Activated B cell treated with CpG ODN at 0.5 μM for 24 hours (primary cell): ENCODE results near the gene ADARB1. TPM values are rescaled to one million over a fixed set of nuclear protein-coding genes. Genes with fewer than 3 reads are reported as not detected.

Experiments
- ATAC-seq: fragments of 200-7000 bp; cut with Tn5 transposase; one replicate; pipeline ENCODE4 v1.10.0; 2021; ENCODE audit warnings: low read depth, mild to moderate bottlenecking, moderate library complexity
- CTCF ChIA-PET: fragments of 350-600 bp; sonication (Branson Sonifier 250); formaldehyde crosslinking; loops from one replicate; lab custom pipeline; 2021; ENCODE audit warnings: antibody characterized with exemption; lab: Charles Lee
- POLR2A ChIA-PET: fragments of 350-600 bp; sonication (Branson Sonifier 250); formaldehyde crosslinking; loops from one replicate; lab custom pipeline; 2021; ENCODE audit warnings: antibody characterized with exemption; lab: Charles Lee
- DNase-seq: peaks from one replicate; pipeline ENCODE4 v3.0.0; 2022
- H3K27ac Mint-ChIP-seq: one replicate; pipeline ENCODE4 v1.8.0; 2020; ENCODE audit warnings: mixed read lengths
- H3K27me3 Mint-ChIP-seq: one replicate; pipeline ENCODE4 v1.8.0; 2021; ENCODE audit warnings: mixed read lengths
- H3K36me3 Mint-ChIP-seq: one replicate; pipeline ENCODE4 v1.8.0; 2021; ENCODE audit warnings: low read depth, mixed read lengths
- H3K4me1 Mint-ChIP-seq: one replicate; pipeline ENCODE4 v1.8.0; 2021; ENCODE audit warnings: mixed read lengths
- H3K4me3 Mint-ChIP-seq: one replicate; pipeline ENCODE4 v1.8.0; 2020; ENCODE audit warnings: mild to moderate bottlenecking, mixed read lengths
- H3K9me3 Mint-ChIP-seq: one replicate; pipeline ENCODE4 v1.8.0; 2020; ENCODE audit warnings: mixed read lengths
- CTCF ChIP-seq: fragments of 200-600 bp; IDR thresholded peaks from one replicate; pipeline ENCODE4 v1.8.0; 2022; ENCODE audit warnings: antibody characterized with exemption, mild to moderate bottlenecking
- intact Hi-C: fragments of 100-400 bp; cut with micrococcal nuclease; formaldehyde crosslinking; loops from one replicate; pipeline ENCODE4 v1.15.1; 2024
- total RNA-seq: library from RNA; stranded (reverse); gene quantifications from 2 replicates; pipeline ENCODE4 v1.2.3, GENCODE V29; 2022

Gene ADARB1
- total RNA-seq, 1 donor from 2014 or later, result 22.6 TPM

- H3K9me3 Mint-ChIP-seq, result no peaks in the 10 kb centered on the region
- intact Hi-C loops, result no loop called here
- no peak overlapping the region for H3K27ac Mint-ChIP-seq
- H3K36me3 Mint-ChIP-seq, result peaks cover 5% of the 10 kb centered on the region
- ChIA-PET CTCF (interaction anchor here (3.1 to 12.5 kb wide), 2 partner anchors 11 to 27 kb away, joined by 15 to 212 read pairs; no protein-coding TSS in a partner anchor), POLR2A (interaction anchor here (0.7 kb wide), 1 partner anchor 28 kb away, joined by 3 read pairs; no protein-coding TSS in a partner anchor)
- DNase-seq (no peak), ATAC-seq (no peak)
- TF ChIP-seq CTCF, result no peak
- H3K4me3 Mint-ChIP-seq, result no peak overlapping the region
- no peaks in the 10 kb centered on the region for H3K27me3 Mint-ChIP-seq
- H3K4me1 Mint-ChIP-seq, result peaks cover 86% of the 10 kb centered on the region
These were observed 26.5 kb downstream of the ADARB1 start for GRCh38 chr21:45100866-45101265.

- peak overlapping the region; percentile 10 for H3K27ac Mint-ChIP-seq
- no peak for TF ChIP-seq CTCF
- H3K36me3 Mint-ChIP-seq, result peaks cover 5% of the 10 kb centered on the region
- ATAC-seq, result no peak
- POLR2A ChIA-PET, result interaction anchor here (0.6 kb wide), 1 partner anchor 709 kb away, joined by 3 read pairs; no protein-coding TSS in a partner anchor
- no peak overlapping the region for H3K4me3 Mint-ChIP-seq
- no peak for DNase-seq
- intact Hi-C loops, result loop anchor here (1.0 kb wide), 1 partner anchor 8 kb away; no protein-coding TSS in a partner anchor
- no peaks in the 10 kb centered on the region for H3K27me3 Mint-ChIP-seq
- CTCF ChIA-PET, result interaction anchor here (0.8 to 12.5 kb wide), 7 partner anchors 10 to 159 kb away, joined by 3 to 212 read pairs (median 6); no protein-coding TSS in a partner anchor
- H3K4me1 Mint-ChIP-seq, result peaks cover 87% of the 10 kb centered on the region
- no peaks in the 10 kb centered on the region for H3K9me3 Mint-ChIP-seq
These were observed 28.1 kb downstream of the ADARB1 start for GRCh38 chr21:45102391-45102932.

GRCh38 chr21:45103971-45104520 lies 29.7 kb downstream of the ADARB1 start:
- Mint-ChIP-seq H3K9me3 (no peaks in the 10 kb centered on the region), H3K4me1 (peaks cover 87% of the 10 kb centered on the region), H3K4me3 (peak overlapping the region; percentile 72), H3K27me3 (no peaks in the 10 kb centered on the region), H3K27ac (peak overlapping the region; percentile 74), H3K36me3 (no peaks in the 10 kb centered on the region)
- intact Hi-C loops, result no loop called here
- ChIA-PET CTCF (interaction anchor here (4.2 to 12.5 kb wide), 2 partner anchors 24 to 34 kb away, joined by 20 to 212 read pairs; no protein-coding TSS in a partner anchor), POLR2A (interaction anchor here (0.6 to 1.5 kb wide), 3 partner anchors 21 to 154 kb away, joined by 3 to 6 read pairs (median 3); no protein-coding TSS in a partner anchor)
- DNase-seq, result no peak
- no peak for TF ChIP-seq CTCF
- ATAC-seq, result peak; percentile 72

GRCh38 chr21:45104560-45104959 lies 30.2 kb downstream of the ADARB1 start:
- ATAC-seq (peak; percentile 73), DNase-seq (peak; percentile 41)
- Mint-ChIP-seq H3K27me3 (no peaks in the 10 kb centered on the region), H3K36me3 (no peaks in the 10 kb centered on the region), H3K27ac (peak overlapping the region; percentile 74), H3K9me3 (no peaks in the 10 kb centered on the region), H3K4me1 (peaks cover 91% of the 10 kb centered on the region), H3K4me3 (peak overlapping the region; percentile 72)
- intact Hi-C loops, result no loop called here
- TF ChIP-seq CTCF, result no peak
- ChIA-PET CTCF (interaction anchor here (4.2 to 12.5 kb wide), 2 partner anchors 23 to 33 kb away, joined by 20 to 212 read pairs; no protein-coding TSS in a partner anchor), POLR2A (interaction anchor here (0.6 to 1.5 kb wide), 2 partner anchors 25 to 154 kb away, joined by 3 to 6 read pairs; no protein-coding TSS in a partner anchor)
